ENCODE results near the gene PLXNA4. TPM values are rescaled to one million over a fixed set of nuclear protein-coding genes. Genes with fewer than 3 reads are reported as not detected.

The PLXNA4 gene
- total and polyA plus RNA-seq, 12 donors: 0.83 to 17.0 (median 11.5) TPM

GRCh38 chr7:132211971-132212370 lies 364.3 kb downstream of the PLXNA4 start:
- 94 to 96% methylated on average over 4 of the region's 4 CpGs for WGBS, 2 donors
- Histone ChIP-seq H3K36me3 (no peaks in the 10 kb centered on the region), H3K27me3 (no peaks in the 10 kb centered on the region), H3K9me3 (no peaks in the 10 kb centered on the region), H3K4me1 (peaks cover 3 to 22% (median 8%) of the 10 kb centered on the region in 9 donors), H3K27ac (no peak overlapping the region), H3K4me3 (no peak overlapping the region)
- TF ChIP-seq CTCF (IDR thresholded peaks at IDR 0.05): no peak
- DNase-seq (no peak), ATAC-seq (no peak)
- intact Hi-C loops (cut with DNase I): no loop called here

- TF ChIP-seq CTCF (IDR thresholded peaks at IDR 0.05): no peak
- Histone ChIP-seq H3K27me3 (no peaks in the 10 kb centered on the region), H3K36me3 (no peaks in the 10 kb centered on the region), H3K4me3 (no peak overlapping the region), H3K9me3 (no peaks in the 10 kb centered on the region), H3K27ac (no peak overlapping the region), H3K4me1 (peaks cover 3 to 29% (median 10%) of the 10 kb centered on the region in 9 donors)
- DNase-seq (no peak), ATAC-seq (no peak)
- 95 to 96% methylated on average over 14 of the region's 14 CpGs for WGBS, 2 donors
- intact Hi-C loops (cut with DNase I): no loop called here
These were observed 365.4 kb downstream of the PLXNA4 start for GRCh38 chr7:132210821-132211220.

- TF ChIP-seq CTCF (IDR thresholded peaks at IDR 0.05): no peak
- ATAC-seq (no peak), DNase-seq (no peak)
- Histone ChIP-seq H3K27ac (peak overlapping the region in 9 of 10 donors; percentile 40 to 86 (median 77)), H3K4me1 (peaks cover 3 to 42% (median 13%) of the 10 kb centered on the region in 9 donors), H3K36me3 (no peaks in the 10 kb centered on the region), H3K27me3 (no peaks in the 10 kb centered on the region), H3K4me3 (no peak overlapping the region), H3K9me3 (no peaks in the 10 kb centered on the region)
- intact Hi-C loops (cut with DNase I): no loop called here
- WGBS, 2 donors: 95% methylated on average over 2 of the region's 2 CpGs
These were observed 368.5 kb downstream of the PLXNA4 start for GRCh38 chr7:132207782-132208181.

- 44 to 56% methylated on average over 9 of the region's 9 CpGs for WGBS, 2 donors
- Histone ChIP-seq H3K36me3 (no peaks in the 10 kb centered on the region), H3K4me1 (peaks cover 3 to 42% (median 13%) of the 10 kb centered on the region in 9 donors), H3K27me3 (no peaks in the 10 kb centered on the region), H3K27ac (peak overlapping the region in 9 of 10 donors; percentile 40 to 86 (median 77)), H3K9me3 (no peaks in the 10 kb centered on the region), H3K4me3 (no peak overlapping the region)
- no peak for TF ChIP-seq CTCF (IDR thresholded peaks at IDR 0.05)
- ATAC-seq: peak; percentile 80 to 93 (median 90)
- intact Hi-C loops (cut with DNase I): no loop called here
- DNase-seq: peak; percentile 52 to 69
These were observed 369.1 kb downstream of the PLXNA4 start for GRCh38 chr7:132207211-132207610.

Data from heart right ventricle (tissue), 16 donors.